Kidney (tissue), 14 donors: Measurements from ENCODE around the gene CCDC85A. TPM values are rescaled to one million over a fixed set of nuclear protein-coding genes. Genes with fewer than 3 reads are reported as not detected.

ENCODE experiments used
- DNase-seq, 5 donors: peaks; one replicate each; pipeline ENCODE4 v3.0.0-alpha.2; 2013 to 2020
- FAIRE-seq: peaks from 2 replicates; lab custom pipeline; 2012; peaks lifted over from hg19 to GRCh38; lab: Jason Lieb, UNC
- H3K27ac ChIP-seq, 2 donors: one replicate each; pipeline ENCODE4 v1.7.0; 2013; ENCODE audit warnings: low read depth in 2 of 2, low read length in 2 of 2, inconsistent platforms in 1 of 2
- H3K27me3 ChIP-seq: one replicate; pipeline ENCODE4 v1.7.1; 2013; ENCODE audit warnings: low read length, inconsistent platforms; ENCODE audit not compliant: control insufficient read depth, insufficient read depth
- H3K36me3 ChIP-seq, 3 donors: one replicate each; pipeline versions ENCODE4 v1.7.0 to v1.7.1; 2013; ENCODE audit warnings: low read length in 3 of 3, control low read depth in 1 of 3, inconsistent platforms in 1 of 3; ENCODE audit not compliant: insufficient read depth in 3 of 3, control insufficient read depth in 2 of 3
- H3K4me1 ChIP-seq, 3 donors: one replicate each; pipeline versions ENCODE4 v1.7.0 to v1.7.1; 2013; ENCODE audit warnings: low read length in 3 of 3, inconsistent platforms in 1 of 3, low read depth in 1 of 3; ENCODE audit not compliant: control insufficient read depth in 2 of 3, insufficient read depth in 2 of 3
- H3K4me3 ChIP-seq, 3 donors: one replicate each; pipeline versions ENCODE4 v1.7.0 to v1.8.1; 2013; ENCODE audit warnings: low read length in 3 of 3, control low read depth in 1 of 3, inconsistent platforms in 1 of 3
- H3K9ac ChIP-seq, 3 donors: one replicate each; pipeline versions ENCODE4 v1.7.0 to v1.7.1; 2013; ENCODE audit warnings: low read length in 3 of 3, control low read depth in 1 of 3, inconsistent platforms in 1 of 3
- H3K9me3 ChIP-seq, 3 donors: one replicate each; pipeline versions ENCODE4 v1.7.0 to v1.7.1; 2013; ENCODE audit warnings: low read length in 3 of 3, control low read depth in 1 of 3, inconsistent platforms in 1 of 3; ENCODE audit not compliant: control insufficient read depth in 2 of 3, insufficient read depth in 1 of 3
- intact Hi-C: fragments of 100-400 bp; cut with DNase I; formaldehyde crosslinking; loops from one replicate; pipeline ENCODE4 v1.11.1; 2022
- polyA plus RNA-seq: library from polyadenylated mRNA; stranded (reverse); fragments of 350-450 nt; fragmentation: Illumina TruSeq; extraction: RNeasy Lipid Tissue Mini Kit (QIAGEN cat#74804); gene quantifications from one replicate; pipeline ENCODE4 v1.2.3, GENCODE V29; 2014; ENCODE audit warnings: low read depth, low replicate concordance; ENCODE audit not compliant: insufficient read depth
- total RNA-seq: library from RNA; stranded (reverse); fragmentation: NEBNext Ultra II Directional; extraction: Animal tissue kit (Norgen Biotek cat#: 25700); gene quantifications from one replicate; pipeline ENCODE4 v1.2.1, GENCODE V29; 2021
- TF ChIP-seq, protein P1 (sequence below): IDR thresholded peaks from 3 replicates; pipeline ENCODE4 v1.5.1; 2012; ENCODE audit warnings: mild to moderate bottlenecking, moderate library complexity, borderline replicate concordance; ENCODE audit not compliant: insufficient read depth; ENCODE audit errors: extremely low read depth
- donor health status: control.
- donor health status: control.
- donor health status: control.
- donor health status: control.
- donor health status: control.
- donor health status: DM: yes; HTN: yes; CAD: no.
- donor health status: Normal renal cell carcinoma (clear cell type).

CCDC85A gene
- total and polyA plus RNA-seq, 2 donors from 2014 or later, result 0.65 to 2.1 TPM

DNA sequence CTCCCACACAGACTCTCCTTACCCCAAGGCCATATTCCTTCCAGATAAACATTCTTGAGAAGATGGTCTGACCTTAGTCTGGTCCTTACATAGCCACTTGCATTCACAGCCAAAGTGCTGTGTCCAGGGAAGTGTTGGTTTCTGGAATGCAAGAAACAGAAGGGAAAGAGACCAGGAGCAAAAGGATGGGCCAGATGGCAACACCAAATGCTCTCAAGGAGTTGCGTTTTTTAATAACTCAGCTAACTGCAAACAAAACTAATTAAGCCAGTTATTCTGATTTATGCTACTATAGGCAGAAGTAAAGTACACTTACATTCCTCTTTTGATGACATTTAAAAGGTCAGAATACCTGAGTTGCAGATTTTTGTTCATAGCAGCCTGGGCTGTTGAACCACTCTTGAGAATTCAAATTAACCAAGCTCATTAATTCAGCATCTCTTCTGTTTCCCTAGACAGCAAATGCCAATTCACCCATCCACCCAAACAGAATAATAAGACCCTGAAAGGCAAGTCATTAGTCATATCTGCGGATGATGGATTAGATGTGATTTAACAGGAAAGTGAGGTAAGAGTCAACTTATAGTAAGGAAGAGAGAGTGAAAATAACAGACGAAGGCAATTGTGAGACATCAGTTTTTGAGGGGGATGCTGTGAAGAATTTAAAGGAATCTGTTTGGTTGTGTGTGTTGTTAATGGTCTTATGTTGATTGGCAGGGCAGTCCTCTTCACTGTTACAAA, 18.8 kb downstream of the CCDC85A start:
- TF ChIP-seq, protein P1, sequence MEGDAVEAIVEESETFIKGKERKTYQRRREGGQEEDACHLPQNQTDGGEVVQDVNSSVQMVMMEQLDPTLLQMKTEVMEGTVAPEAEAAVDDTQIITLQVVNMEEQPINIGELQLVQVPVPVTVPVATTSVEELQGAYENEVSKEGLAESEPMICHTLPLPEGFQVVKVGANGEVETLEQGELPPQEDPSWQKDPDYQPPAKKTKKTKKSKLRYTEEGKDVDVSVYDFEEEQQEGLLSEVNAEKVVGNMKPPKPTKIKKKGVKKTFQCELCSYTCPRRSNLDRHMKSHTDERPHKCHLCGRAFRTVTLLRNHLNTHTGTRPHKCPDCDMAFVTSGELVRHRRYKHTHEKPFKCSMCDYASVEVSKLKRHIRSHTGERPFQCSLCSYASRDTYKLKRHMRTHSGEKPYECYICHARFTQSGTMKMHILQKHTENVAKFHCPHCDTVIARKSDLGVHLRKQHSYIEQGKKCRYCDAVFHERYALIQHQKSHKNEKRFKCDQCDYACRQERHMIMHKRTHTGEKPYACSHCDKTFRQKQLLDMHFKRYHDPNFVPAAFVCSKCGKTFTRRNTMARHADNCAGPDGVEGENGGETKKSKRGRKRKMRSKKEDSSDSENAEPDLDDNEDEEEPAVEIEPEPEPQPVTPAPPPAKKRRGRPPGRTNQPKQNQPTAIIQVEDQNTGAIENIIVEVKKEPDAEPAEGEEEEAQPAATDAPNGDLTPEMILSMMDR, result no peak
- Histone ChIP-seq H3K27me3 (no peaks in the 10 kb centered on the region), H3K27ac (no peak overlapping the region), H3K4me3 (no peak overlapping the region), H3K9ac (no peak overlapping the region), H3K36me3 (no peaks in the 10 kb centered on the region), H3K4me1 (no peaks in the 10 kb centered on the region), H3K9me3 (no peaks in the 10 kb centered on the region)
- no peak for DNase-seq
- FAIRE-seq, result no peak
- intact Hi-C loops, result no loop called here

DNA sequence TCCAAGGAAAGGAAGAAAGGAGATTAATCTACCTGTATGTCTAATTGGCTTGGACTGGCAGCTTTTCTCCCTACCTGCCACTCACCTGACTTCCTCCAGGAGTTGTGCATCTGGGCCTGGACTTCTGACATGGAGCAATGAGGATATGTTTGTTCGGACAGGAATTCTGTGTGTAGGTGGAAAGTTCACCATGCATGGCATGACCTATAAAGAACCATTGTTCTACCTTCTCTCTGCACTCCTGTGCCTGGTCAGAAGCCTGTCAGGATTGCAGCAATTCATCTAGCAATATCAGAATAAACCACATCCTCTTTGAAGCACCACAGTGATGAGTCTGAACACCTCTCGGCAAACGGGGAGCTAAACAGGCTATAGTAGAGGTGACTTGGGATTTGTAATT, 20.8 kb downstream of the CCDC85A start:
- no peaks in the 10 kb centered on the region for H3K4me1 ChIP-seq
- H3K36me3 ChIP-seq, result no peaks in the 10 kb centered on the region
- FAIRE-seq, result no peak
- H3K4me3 ChIP-seq, result no peak overlapping the region
- TF ChIP-seq, protein P1, result no peak
- H3K27ac ChIP-seq, result no peak overlapping the region
- H3K27me3 ChIP-seq, result no peaks in the 10 kb centered on the region
- H3K9me3 ChIP-seq, result no peaks in the 10 kb centered on the region
- intact Hi-C loops, result no loop called here
- no peak for DNase-seq
- no peak overlapping the region for H3K9ac ChIP-seq

DNA sequence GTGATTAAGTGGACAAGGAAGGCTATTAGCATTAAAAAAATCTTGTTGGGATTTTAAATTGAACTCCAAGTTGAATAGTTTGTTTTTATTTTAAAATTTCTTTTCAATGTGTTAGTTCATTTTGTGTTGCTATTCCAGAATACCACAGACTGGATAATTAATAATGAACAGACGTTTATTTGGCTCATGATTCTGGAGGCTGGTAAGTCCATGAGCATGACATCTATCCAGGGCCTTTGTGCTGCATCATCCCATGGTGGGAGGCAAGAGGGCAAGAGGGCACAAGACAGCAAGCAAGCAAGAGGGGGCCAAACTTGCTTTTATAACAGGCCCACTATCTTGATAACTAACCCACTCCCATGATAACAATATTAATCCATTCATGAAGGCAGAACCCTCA, 22.5 kb downstream of the CCDC85A start:
- no peak for FAIRE-seq

More for the DNA sequence above, 22.5 kb downstream of the CCDC85A start:
- Histone ChIP-seq H3K9me3 (no peaks in the 10 kb centered on the region), H3K9ac (no peak overlapping the region), H3K4me1 (no peaks in the 10 kb centered on the region), H3K27ac (no peak overlapping the region), H3K36me3 (no peaks in the 10 kb centered on the region), H3K4me3 (no peak overlapping the region), H3K27me3 (no peaks in the 10 kb centered on the region)
- TF ChIP-seq, protein P1, result no peak
- DNase-seq, result no peak
- intact Hi-C loops, result no loop called here
